ENCODE results near the gene SIX1. TPM values are rescaled to one million over a fixed set of nuclear protein-coding genes. Genes with fewer than 3 reads are reported as not detected.

SIX1 gene
- total and polyA plus RNA-seq, 5 experiments from 2014 or later: not detected

- Mint-ChIP-seq H3K36me3 (no peaks in the 10 kb centered on the region), H3K9me3 (no peaks in the 10 kb centered on the region), H3K4me1 (peaks cover 12 to 53% (median 40%) of the 10 kb centered on the region in 4 donors), H3K27ac (no peak overlapping the region), H3K27me3 (peaks cover 43 to 96% (median 77%) of the 10 kb centered on the region in 5 donors), H3K4me3 (no peak overlapping the region)
- DNase-seq (no peak), ATAC-seq (no peak)
- POLR2A ChIA-PET: no interaction called here
These were observed 4.6 kb downstream of the SIX1 start for GRCh38 chr14:60644666-60645065.

- Mint-ChIP-seq H3K27ac (peak overlapping the region in 1 of 10 donors; percentile 77), H3K4me1 (peaks cover 12 to 51% (median 34%) of the 10 kb centered on the region in 4 donors), H3K36me3 (peaks cover 0 to under 1% (median 0%) of the 10 kb centered on the region in 3 donors), H3K4me3 (peak overlapping the region in 7 of 10 donors; percentile 24 to 78 (median 57)), H3K9me3 (no peaks in the 10 kb centered on the region), H3K27me3 (peaks cover 50 to 100% (median 82%) of the 10 kb centered on the region in 5 donors)
- ATAC-seq (no peak), DNase-seq (no peak)
- POLR2A ChIA-PET: interaction anchor here (0.7 kb wide), 1 partner anchor 773 kb away, joined by 3 read pairs; no protein-coding TSS in a partner anchor
These were observed 5.6 kb downstream of the SIX1 start for GRCh38 chr14:60643463-60644314.

- H3K36me3 Mint-ChIP-seq: peaks cover 0 to 6% (median 0%) of the 10 kb centered on the region in 3 donors
- peaks cover 13 to 51% (median 36%) of the 10 kb centered on the region in 4 donors for H3K4me1 Mint-ChIP-seq
- POLR2A ChIA-PET: interaction anchor here (0.7 kb wide), 1 partner anchor 774 kb away, joined by 3 read pairs; no protein-coding TSS in a partner anchor
These were observed 6.2 kb downstream of the SIX1 start for GRCh38 chr14:60643141-60643462.

GRCh38 chr14:60642270-60643140 lies 6.8 kb downstream of the SIX1 start:
- Mint-ChIP-seq H3K27ac (no peak overlapping the region), H3K4me3 (peak overlapping the region in 8 of 10 donors; percentile 8 to 78 (median 48)), H3K36me3 (peaks cover 0 to 8% (median 0%) of the 10 kb centered on the region in 3 donors), H3K9me3 (no peaks in the 10 kb centered on the region), H3K27me3 (peaks cover 56 to 100% (median 80%) of the 10 kb centered on the region in 5 donors), H3K4me1 (peaks cover 16 to 51% (median 34%) of the 10 kb centered on the region in 4 donors)
- ATAC-seq (peak in 1 of 2 donors; percentile 44), DNase-seq (peak in 1 of 10 donors; percentile 12)
- POLR2A ChIA-PET: interaction anchor here (0.7 kb wide), 1 partner anchor 774 kb away, joined by 3 read pairs; no protein-coding TSS in a partner anchor

More at GRCh38 chr14:60643141-60643462, 6.2 kb downstream of the SIX1 start:
- no peaks in the 10 kb centered on the region for H3K9me3 Mint-ChIP-seq
- peak overlapping the region in 9 of 10 donors; percentile 8 to 78 (median 56) for H3K4me3 Mint-ChIP-seq
- DNase-seq (no peak), ATAC-seq (no peak)
- peaks cover 55 to 100% (median 83%) of the 10 kb centered on the region in 5 donors for H3K27me3 Mint-ChIP-seq
- no peak overlapping the region for H3K27ac Mint-ChIP-seq

- H3K27ac Mint-ChIP-seq: peak overlapping the region in 1 of 10 donors; percentile 69
- DNase-seq (no peak), ATAC-seq (no peak)
- no peaks in the 10 kb centered on the region for H3K9me3 Mint-ChIP-seq
- H3K27me3 Mint-ChIP-seq: peaks cover 56 to 100% (median 77%) of the 10 kb centered on the region in 5 donors
- H3K36me3 Mint-ChIP-seq: peaks cover 0 to 8% (median 0%) of the 10 kb centered on the region in 3 donors
- H3K4me3 Mint-ChIP-seq: peak overlapping the region in 4 of 10 donors; percentile 18 to 43 (median 26)
- POLR2A ChIA-PET: no interaction called here
- H3K4me1 Mint-ChIP-seq: peaks cover 12 to 44% (median 32%) of the 10 kb centered on the region in 4 donors
These were observed 7.5 kb downstream of the SIX1 start for GRCh38 chr14:60641742-60642269.

- POLR2A ChIA-PET: no interaction called here
- Mint-ChIP-seq H3K27me3 (peaks cover 59 to 100% (median 78%) of the 10 kb centered on the region in 5 donors), H3K36me3 (peaks cover 0 to 8% (median 0%) of the 10 kb centered on the region in 3 donors), H3K4me1 (peaks cover 12 to 41% (median 29%) of the 10 kb centered on the region in 4 donors), H3K9me3 (no peaks in the 10 kb centered on the region), H3K27ac (peak overlapping the region in 1 of 10 donors; percentile 69), H3K4me3 (peak overlapping the region in 5 of 10 donors; percentile 18 to 43 (median 26))
- ATAC-seq: no peak
- DNase-seq: no peak
These were observed 8.2 kb downstream of the SIX1 start for GRCh38 chr14:60640859-60641741.

GRCh38 chr14:60639674-60640073 lies 9.6 kb downstream of the SIX1 start:
- peaks cover 57 to 94% (median 77%) of the 10 kb centered on the region in 5 donors for H3K27me3 Mint-ChIP-seq

GRCh38 chr14:60637479-60638315 lies 11.6 kb downstream of the SIX1 start:
- H3K27me3 Mint-ChIP-seq: peaks cover 42 to 75% (median 58%) of the 10 kb centered on the region in 5 donors
- peak overlapping the region; percentile 3 to 77 (median 64) for H3K4me3 Mint-ChIP-seq
- peak overlapping the region in 2 of 10 donors; percentile 1 to 37 for H3K27ac Mint-ChIP-seq
- peaks cover 0 to 8% (median 0%) of the 10 kb centered on the region in 3 donors for H3K36me3 Mint-ChIP-seq
- ATAC-seq (peak; percentile 20 to 35), DNase-seq (no peak)
- no peaks in the 10 kb centered on the region for H3K9me3 Mint-ChIP-seq
- POLR2A ChIA-PET: no interaction called here
- H3K4me1 Mint-ChIP-seq: peaks cover 5 to 28% (median 24%) of the 10 kb centered on the region in 4 donors

More at GRCh38 chr14:60639674-60640073, 9.6 kb downstream of the SIX1 start:
- Mint-ChIP-seq H3K36me3 (peaks cover 0 to 8% (median 0%) of the 10 kb centered on the region in 3 donors), H3K27ac (no peak overlapping the region), H3K4me3 (no peak overlapping the region), H3K4me1 (peaks cover 10 to 36% (median 28%) of the 10 kb centered on the region in 4 donors), H3K9me3 (no peaks in the 10 kb centered on the region)
- DNase-seq (no peak), ATAC-seq (no peak)
- POLR2A ChIA-PET: no interaction called here

- no peak overlapping the region for H3K27ac Mint-ChIP-seq
- POLR2A ChIA-PET: no interaction called here
- H3K4me3 Mint-ChIP-seq: peak overlapping the region in 8 of 10 donors; percentile 6 to 70 (median 28)
These were observed 12.3 kb downstream of the SIX1 start for GRCh38 chr14:60636879-60637478.

GRCh38 chr14:60634153-60634552 lies 15.1 kb downstream of the SIX1 start:
- Mint-ChIP-seq H3K9me3 (no peaks in the 10 kb centered on the region), H3K36me3 (peaks cover 0 to 8% (median 0%) of the 10 kb centered on the region in 3 donors), H3K27me3 (peaks cover 25 to 45% (median 27%) of the 10 kb centered on the region in 5 donors), H3K4me1 (peaks cover 7 to 25% (median 23%) of the 10 kb centered on the region in 4 donors), H3K4me3 (no peak overlapping the region), H3K27ac (no peak overlapping the region)
- POLR2A ChIA-PET: no interaction called here
- ATAC-seq (no peak), DNase-seq (no peak)

More at GRCh38 chr14:60636879-60637478, 12.3 kb downstream of the SIX1 start:
- peaks cover 7 to 31% (median 28%) of the 10 kb centered on the region in 4 donors for H3K4me1 Mint-ChIP-seq
- peaks cover 0 to 8% (median 0%) of the 10 kb centered on the region in 3 donors for H3K36me3 Mint-ChIP-seq
- H3K27me3 Mint-ChIP-seq: peaks cover 42 to 67% (median 53%) of the 10 kb centered on the region in 5 donors
- DNase-seq: no peak
- no peak for ATAC-seq
- H3K9me3 Mint-ChIP-seq: no peaks in the 10 kb centered on the region
